Activated CD8-positive, alpha-beta memory T cell treated with anti-CD3 and anti-CD28 coated beads for 36 hours (primary cell): ENCODE results near the gene RBMS1. TPM values are rescaled to one million over a fixed set of nuclear protein-coding genes. Genes with fewer than 3 reads are reported as not detected.

ENCODE experiments used
- CTCF ChIA-PET: fragments of 350-600 bp; sonication (Branson Sonifier 250); formaldehyde crosslinking; loops from one replicate; lab custom pipeline; 2021; ENCODE audit warnings: antibody characterized with exemption; lab: Charles Lee
- POLR2A ChIA-PET: fragments of 350-600 bp; sonication (Branson Sonifier 250); formaldehyde crosslinking; loops from one replicate; lab custom pipeline; 2021; ENCODE audit warnings: antibody characterized with exemption; lab: Charles Lee
- total RNA-seq, 2 experiments: library from RNA; stranded (reverse); gene quantifications; one replicate each; pipeline ENCODE4 v1.2.3, GENCODE V29; 2021

Gene RBMS1
- total RNA-seq, 2 experiments from 2014 or later = 40.5 to 42.1 TPM

GRCh38 chr2:160402997-160403979 lies 90.3 kb downstream of the RBMS1 start:
- POLR2A ChIA-PET = interaction anchor here (1.0 kb wide), 1 partner anchor 18 kb away, joined by 3 read pairs; no protein-coding TSS in a partner anchor
- CTCF ChIA-PET = interaction anchor here (0.9 to 1.5 kb wide), 2 partner anchors 9 to 26 kb away, joined by 3 to 4 read pairs; no protein-coding TSS in a partner anchor

- POLR2A ChIA-PET = no interaction called here
- CTCF ChIA-PET = no interaction called here
Measured at GRCh38 chr2:160402501-160402900, 91.1 kb downstream of the RBMS1 start.

- CTCF ChIA-PET = no interaction called here
Measured at GRCh38 chr2:160401895-160402294, 91.7 kb downstream of the RBMS1 start.

GRCh38 chr2:160399880-160400279 lies 93.7 kb downstream of the RBMS1 start:
- CTCF ChIA-PET = interaction anchor here (0.8 kb wide), 1 partner anchor 19 kb away, joined by 3 read pairs; no protein-coding TSS in a partner anchor
- POLR2A ChIA-PET = no interaction called here

More at GRCh38 chr2:160401895-160402294, 91.7 kb downstream of the RBMS1 start:
- POLR2A ChIA-PET = no interaction called here

- POLR2A ChIA-PET = no interaction called here
Measured at GRCh38 chr2:160397530-160397865, 96.1 kb downstream of the RBMS1 start.

GRCh38 chr2:160394153-160394552 lies 99.5 kb downstream of the RBMS1 start:
- POLR2A ChIA-PET = no interaction called here
- CTCF ChIA-PET = interaction anchor here (0.7 kb wide), 1 partner anchor 23 kb away, joined by 3 read pairs; no protein-coding TSS in a partner anchor

More at GRCh38 chr2:160397530-160397865, 96.1 kb downstream of the RBMS1 start:
- CTCF ChIA-PET = no interaction called here

GRCh38 chr2:160392201-160392600 lies 101.4 kb downstream of the RBMS1 start:
- POLR2A ChIA-PET = interaction anchor here (0.5 to 0.6 kb wide), 2 partner anchors 69 to 101 kb away, joined by 4 to 11 read pairs; no protein-coding TSS in a partner anchor
- CTCF ChIA-PET = no interaction called here

GRCh38 chr2:160390544-160391455 lies 102.8 kb downstream of the RBMS1 start:
- CTCF ChIA-PET = interaction anchor here (0.7 kb wide), 1 partner anchor 25 kb away, joined by 3 read pairs; no protein-coding TSS in a partner anchor
- POLR2A ChIA-PET = interaction anchor here (0.7 kb wide), 1 partner anchor 89 kb away, joined by 5 read pairs; no protein-coding TSS in a partner anchor

- POLR2A ChIA-PET = no interaction called here
- CTCF ChIA-PET = interaction anchor here (1.9 kb wide), 2 partner anchors 15 to 17 kb away, joined by 4 read pairs; no protein-coding TSS in a partner anchor
Measured at GRCh38 chr2:160389875-160390274, 103.7 kb downstream of the RBMS1 start.

GRCh38 chr2:160388464-160389263 lies 104.9 kb downstream of the RBMS1 start:
- CTCF ChIA-PET = interaction anchor here (1.9 kb wide), 2 partner anchors 14 to 18 kb away, joined by 4 read pairs; no protein-coding TSS in a partner anchor
- POLR2A ChIA-PET = interaction anchor here (0.8 kb wide), 1 partner anchor 50 kb away, joined by 11 read pairs; no protein-coding TSS in a partner anchor

GRCh38 chr2:160387558-160388262 lies 105.9 kb downstream of the RBMS1 start:
- POLR2A ChIA-PET = no interaction called here
- CTCF ChIA-PET = interaction anchor here (1.9 kb wide), 2 partner anchors 13 to 19 kb away, joined by 4 read pairs; no protein-coding TSS in a partner anchor

- POLR2A ChIA-PET = interaction anchor here (1.5 kb wide), 1 partner anchor 19 kb away, joined by 3 read pairs; no protein-coding TSS in a partner anchor
- CTCF ChIA-PET = interaction anchor here (0.7 kb wide), 1 partner anchor 31 kb away, joined by 3 read pairs; no protein-coding TSS in a partner anchor
Measured at GRCh38 chr2:160384791-160385190, 108.8 kb downstream of the RBMS1 start.

GRCh38 chr2:160381425-160381951 lies 112.1 kb downstream of the RBMS1 start:
- ChIA-PET POLR2A (no interaction called here), CTCF (no interaction called here)

- POLR2A ChIA-PET = no interaction called here
Measured at GRCh38 chr2:160380611-160381010, 113.0 kb downstream of the RBMS1 start.

GRCh38 chr2:160380000-160380570 lies 113.5 kb downstream of the RBMS1 start:
- ChIA-PET CTCF (no interaction called here), POLR2A (no interaction called here)

More at GRCh38 chr2:160380611-160381010, 113.0 kb downstream of the RBMS1 start:
- CTCF ChIA-PET = no interaction called here

GRCh38 chr2:160379399-160379798 lies 114.2 kb downstream of the RBMS1 start:
- ChIA-PET POLR2A (no interaction called here), CTCF (no interaction called here)
